A673 (cell line): Measurements from ENCODE around the gene SVIL. TPM values are rescaled to one million over a fixed set of nuclear protein-coding genes. Genes with fewer than 3 reads are reported as not detected.

Source experiments
- BruUV-seq: library from RNA; stranded (reverse); fragments of 400-500 nt; replicated peaks from 2 replicates; lab custom pipeline; 2021; lab: Mats Ljungman, UMichigan
- CTCF ChIA-PET: fragments of 300-600 bp; sonication (Branson Sonifier 250); formaldehyde crosslinking; loops from one replicate; lab custom pipeline; 2022; ENCODE audit warnings: antibody characterized with exemption; lab: Charles Lee
- POLR2A ChIA-PET: fragments of 300-600 bp; sonication (Branson Sonifier 250); formaldehyde crosslinking; loops from one replicate; lab custom pipeline; 2022; ENCODE audit warnings: antibody characterized with exemption; ENCODE audit not compliant: low non-redundant PET; lab: Charles Lee
- DNase-seq: peaks from one replicate; pipeline ENCODE4 v3.0.0-alpha.2; 2015; ENCODE audit warnings: low spot score
- H3K27ac ChIP-seq: fragments of 200-600 bp; sonication (generic); 2 replicates; pipeline ENCODE4 v1.5.1; 2016; ENCODE audit warnings: mixed run types, low read depth, mild to moderate bottlenecking, mixed read lengths, antibody characterized with exemption, low read length; ENCODE audit not compliant: poor library complexity, severe bottlenecking
- H3K27me3 ChIP-seq: fragments of 200-600 bp; sonication (generic); replicated peaks from 2 replicates; pipeline ENCODE4 v1.6.1; 2017; ENCODE audit warnings: mixed run types, low read depth, mild to moderate bottlenecking, mixed read lengths, antibody characterized with exemption, low read length; ENCODE audit not compliant: insufficient read depth, poor library complexity
- H3K36me3 ChIP-seq: fragments of 200-600 bp; sonication (generic); 2 replicates; pipeline ENCODE4 v1.6.1; 2016; ENCODE audit warnings: mixed run types, mild to moderate bottlenecking, mixed read lengths, antibody characterized with exemption, low read length; ENCODE audit not compliant: insufficient read depth, poor library complexity, severe bottlenecking
- H3K4me1 ChIP-seq: fragments of 200-600 bp; sonication (generic); 2 replicates; pipeline ENCODE4 v1.6.1; 2017; ENCODE audit warnings: mixed run types, mild to moderate bottlenecking, mixed read lengths, antibody characterized with exemption, low read length; ENCODE audit not compliant: insufficient read depth, poor library complexity, severe bottlenecking
- H3K4me3 ChIP-seq: fragments of 200-600 bp; sonication (generic); 2 replicates; pipeline ENCODE4 v1.5.1; 2016; ENCODE audit warnings: low read depth, mixed run types, mild to moderate bottlenecking, mixed read lengths, low read length; ENCODE audit not compliant: poor library complexity, severe bottlenecking
- H3K9me3 ChIP-seq: fragments of 200-600 bp; sonication (generic); 2 replicates; pipeline ENCODE4 v1.6.1; 2016; ENCODE audit warnings: mixed run types, low read depth, mild to moderate bottlenecking, mixed read lengths, antibody characterized with exemption, low read length; ENCODE audit not compliant: poor library complexity, severe bottlenecking
- CTCF ChIP-seq: fragments of 300-800, 200-600 bp; sonication (generic); conservative IDR thresholded peaks from 2 replicates; pipeline ENCODE4 v1.5.1; 2017; ENCODE audit warnings: low read depth, mild to moderate bottlenecking, antibody characterized with exemption, low read length, moderate library complexity, mixed read lengths
- EZH2 ChIP-seq: fragments of 200-600 bp; sonication (generic); IDR thresholded peaks from 2 replicates; pipeline ENCODE4 v1.6.1; 2017; ENCODE audit warnings: borderline replicate concordance, low read depth, mild to moderate bottlenecking, mixed read lengths, antibody characterized with exemption, low read length; ENCODE audit not compliant: poor library complexity, severe bottlenecking
- intact Hi-C: fragments of 100-400 bp; cut with micrococcal nuclease; formaldehyde crosslinking; loops from one replicate; pipeline ENCODE4 v1.10.0; 2022; ENCODE audit not compliant: unreplicated experiment
- total RNA-seq: library from RNA; stranded (reverse); gene quantifications from 2 replicates; pipeline ENCODE4 v1.2.3, GENCODE V29; 2021

Gene SVIL
- total RNA-seq, 1 experiment from 2014 or later: 31.9 TPM

DNA sequence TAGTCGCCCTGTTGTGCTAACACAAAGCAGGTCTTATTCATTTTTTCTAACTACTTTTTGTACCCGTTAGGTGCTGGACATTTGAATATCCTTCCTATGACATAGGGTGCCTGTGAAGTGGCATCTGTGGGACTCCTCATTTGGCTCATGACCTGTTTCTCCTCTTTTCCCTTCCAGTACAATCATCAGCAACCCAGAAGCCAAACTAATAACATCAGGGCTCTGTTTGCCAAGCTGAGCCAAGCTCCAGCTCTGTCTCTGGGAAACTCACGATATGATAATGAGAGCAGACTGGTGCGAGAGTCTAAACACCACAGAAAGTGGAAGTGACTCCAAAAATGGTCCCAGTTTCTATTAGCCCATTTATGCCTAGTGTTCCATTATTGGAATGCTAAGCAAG, 92.0 kb downstream of the SVIL start:
- no peak overlapping the region for H3K27ac ChIP-seq
- intact Hi-C loops: no loop called here
- POLR2A ChIA-PET: no interaction called here
- DNase-seq: no peak
- H3K9me3 ChIP-seq: no peaks in the 10 kb centered on the region
- no peaks in the 10 kb centered on the region for H3K27me3 ChIP-seq
- H3K36me3 ChIP-seq: no peaks in the 10 kb centered on the region
- peaks cover 15% of the 10 kb centered on the region for H3K4me1 ChIP-seq
- TF ChIP-seq EZH2: no peak
- no peak for TF ChIP-seq CTCF
- CTCF ChIA-PET: no interaction called here
- no peak overlapping the region for H3K4me3 ChIP-seq
- BruUV-seq: no TSS peak

DNA sequence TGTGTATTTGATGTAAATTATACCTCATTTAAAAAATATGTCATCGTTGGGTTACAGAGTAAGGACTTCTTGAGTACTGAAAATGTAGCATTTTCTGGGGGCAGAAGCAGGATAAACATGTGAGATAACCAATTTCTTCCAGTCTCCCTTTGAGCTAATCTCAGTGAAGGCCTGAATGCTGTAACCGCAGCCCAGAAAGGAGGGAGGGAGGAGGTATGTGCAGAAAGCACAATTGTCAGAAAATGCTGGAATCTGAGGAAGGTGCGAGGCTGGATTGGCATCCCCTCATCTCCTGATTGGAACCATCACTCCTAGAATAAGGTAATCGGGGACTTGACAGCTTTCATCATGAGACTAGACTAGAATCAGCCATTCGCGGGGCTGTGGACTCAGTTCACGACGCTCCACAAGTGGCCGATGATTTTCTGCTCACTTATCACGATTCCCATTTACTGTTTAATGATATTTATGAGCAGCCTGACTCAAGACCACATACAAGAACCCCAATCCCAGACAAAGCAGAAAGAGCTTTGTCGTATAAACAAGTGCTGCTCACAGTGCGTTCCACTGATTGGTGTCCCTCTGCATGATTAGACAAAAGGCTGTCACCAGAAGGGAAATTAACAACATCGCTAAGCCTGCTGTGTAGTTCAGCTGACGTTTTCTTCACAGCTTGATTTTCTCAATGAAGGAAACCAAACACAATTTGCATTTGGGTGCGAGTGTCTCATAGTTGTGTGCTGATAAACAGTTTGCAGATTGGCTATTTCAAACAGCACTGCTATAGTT, 93.2 kb downstream of the SVIL start:
- DNase-seq: peak; percentile 61
- CTCF ChIA-PET: interaction anchor here (0.7 kb wide), 1 partner anchor 13 kb away, joined by 4 read pairs; no protein-coding TSS in a partner anchor
- intact Hi-C loops: no loop called here
- POLR2A ChIA-PET: interaction anchor here (0.6 kb wide), 1 partner anchor 768 kb away, joined by 6 read pairs; no protein-coding TSS in a partner anchor
- Histone ChIP-seq H3K4me3 (no peak overlapping the region), H3K9me3 (no peaks in the 10 kb centered on the region), H3K27ac (no peak overlapping the region), H3K36me3 (no peaks in the 10 kb centered on the region), H3K27me3 (no peaks in the 10 kb centered on the region), H3K4me1 (peaks cover 8% of the 10 kb centered on the region)
- TF ChIP-seq EZH2 (no peak), CTCF (no peak)
- BruUV-seq: no TSS peak

GRCh38 chr10:29540016-29540415, 94.8 kb downstream of the SVIL start:
- TF ChIP-seq CTCF (no peak), EZH2 (no peak)

More at GRCh38 chr10:29540016-29540415, 94.8 kb downstream of the SVIL start:
- CTCF ChIA-PET: no interaction called here
- no peak overlapping the region for H3K4me3 ChIP-seq
- H3K36me3 ChIP-seq: no peaks in the 10 kb centered on the region
- DNase-seq: no peak
- H3K27ac ChIP-seq: no peak overlapping the region
- no peaks in the 10 kb centered on the region for H3K27me3 ChIP-seq
- POLR2A ChIA-PET: no interaction called here
- H3K4me1 ChIP-seq: peaks cover 8% of the 10 kb centered on the region
- BruUV-seq: no TSS peak
- intact Hi-C loops: no loop called here
- no peaks in the 10 kb centered on the region for H3K9me3 ChIP-seq
